H9 (cell line): ENCODE measurements around the gene BMP5. TPM values are rescaled to one million over a fixed set of nuclear protein-coding genes. Genes with fewer than 3 reads are reported as not detected.

ENCODE experiments used
- DNase-seq: peaks from one replicate; pipeline ENCODE4 v3.0.0-alpha.2; 2017
- H2AFZ ChIP-seq: one replicate; pipeline ENCODE4 v1.6.1; 2013; ENCODE audit warnings: mild to moderate bottlenecking, low read length, control low read depth, moderate library complexity
- H2AK5ac ChIP-seq: 2 replicates; pipeline ENCODE4 v1.6.1; 2013; ENCODE audit warnings: low read length, control low read depth, mixed read lengths; ENCODE audit not compliant: insufficient read length
- H2BK120ac ChIP-seq: one replicate; pipeline ENCODE4 v1.6.1; 2013; ENCODE audit warnings: low read depth, mild to moderate bottlenecking, low read length, control low read depth, inconsistent platforms; ENCODE audit not compliant: poor library complexity, severe bottlenecking
- H2BK12ac ChIP-seq: 2 replicates; pipeline ENCODE4 v1.6.1; 2013; ENCODE audit warnings: low read length, control low read depth, mixed read lengths, low read depth; ENCODE audit not compliant: insufficient read length
- H2BK15ac ChIP-seq: 2 replicates; pipeline ENCODE4 v1.6.1; 2013; ENCODE audit warnings: low read depth, low read length, control low read depth
- H2BK20ac ChIP-seq: one replicate; pipeline ENCODE4 v1.6.1; 2013; ENCODE audit warnings: low read depth, mild to moderate bottlenecking, low read length, control low read depth, inconsistent platforms; ENCODE audit not compliant: poor library complexity, severe bottlenecking
- H2BK5ac ChIP-seq: 2 replicates; pipeline ENCODE4 v1.6.1; 2013; ENCODE audit warnings: low read length, control low read depth, mixed read lengths; ENCODE audit not compliant: insufficient read length
- H3K14ac ChIP-seq: 2 replicates; pipeline ENCODE4 v1.6.1; 2013; ENCODE audit warnings: low read length, control low read depth; ENCODE audit not compliant: insufficient read depth
- H3K18ac ChIP-seq: 2 replicates; pipeline ENCODE4 v1.6.1; 2013; ENCODE audit warnings: low read depth, mild to moderate bottlenecking, mixed read lengths, low read length, control low read depth; ENCODE audit not compliant: insufficient read length
- H3K23ac ChIP-seq: 2 replicates; pipeline ENCODE4 v1.6.1; 2013; ENCODE audit warnings: low read length, control low read depth, mixed read lengths, low read depth; ENCODE audit not compliant: insufficient read length
- H3K23me2 ChIP-seq: 2 replicates; pipeline ENCODE4 v1.6.1; 2013; ENCODE audit warnings: low read depth, mild to moderate bottlenecking, mixed read lengths, low read length, control low read depth; ENCODE audit not compliant: insufficient read length, poor library complexity, severe bottlenecking
- H3K27ac ChIP-seq: 2 replicates; pipeline ENCODE4 v1.5.1; 2013; ENCODE audit warnings: low read length, control low read depth, mixed read lengths, low read depth; ENCODE audit not compliant: insufficient read length
- H3K27me3 ChIP-seq: 2 replicates; pipeline ENCODE4 v1.6.1; 2013; ENCODE audit warnings: low read length, control low read depth, inconsistent platforms; ENCODE audit not compliant: insufficient read depth
- H3K4ac ChIP-seq: 2 replicates; pipeline ENCODE4 v1.6.1; 2013; ENCODE audit warnings: low read depth, mild to moderate bottlenecking, control low read depth, inconsistent platforms, low read length, moderate library complexity
- H3K4me1 ChIP-seq: 2 replicates; pipeline ENCODE4 v1.6.1; 2013; ENCODE audit warnings: low read length, control low read depth, inconsistent platforms; ENCODE audit not compliant: insufficient read depth
- H3K4me2 ChIP-seq: 2 replicates; pipeline ENCODE4 v1.6.1; 2013; ENCODE audit warnings: low read length, control low read depth, mixed read lengths; ENCODE audit not compliant: insufficient read length, insufficient read depth
- H3K56ac ChIP-seq: 2 replicates; pipeline ENCODE4 v1.6.1; 2013; ENCODE audit warnings: low read depth, mild to moderate bottlenecking, mixed read lengths, low read length, control low read depth; ENCODE audit not compliant: insufficient read length
- H3K79me1 ChIP-seq: 2 replicates; pipeline ENCODE4 v1.6.1; 2013; ENCODE audit warnings: low read depth, mild to moderate bottlenecking, moderate library complexity, low read length, control low read depth, inconsistent platforms; ENCODE audit not compliant: insufficient read depth, poor library complexity, severe bottlenecking
- H3K79me2 ChIP-seq: 2 replicates; pipeline ENCODE4 v1.6.1; 2013; ENCODE audit warnings: low read length, control low read depth, inconsistent platforms; ENCODE audit not compliant: insufficient read depth
- H3K9ac ChIP-seq: 2 replicates; pipeline ENCODE4 v1.6.1; 2013; ENCODE audit warnings: low read length, control low read depth, mixed read lengths; ENCODE audit not compliant: insufficient read length; ENCODE audit errors: extremely low read depth
- H3K9me3 ChIP-seq: one replicate; pipeline ENCODE4 v1.6.1; 2013; ENCODE audit warnings: low read depth, low read length, inconsistent platforms; ENCODE audit not compliant: control insufficient read depth
- H3T11ph ChIP-seq: one replicate; pipeline ENCODE4 v1.6.1; 2013; ENCODE audit warnings: mild to moderate bottlenecking, low read length, control low read depth, inconsistent platforms
- H4K20me1 ChIP-seq: one replicate; pipeline ENCODE4 v1.6.1; 2013; ENCODE audit not compliant: control insufficient read depth, insufficient read length, insufficient read depth
- H4K5ac ChIP-seq: 2 replicates; pipeline ENCODE4 v1.6.1; 2013; ENCODE audit warnings: low read depth, mild to moderate bottlenecking, mixed read lengths, low read length, control low read depth; ENCODE audit not compliant: insufficient read length
- H4K8ac ChIP-seq: replicated peaks from 2 replicates; pipeline ENCODE4 v1.6.1; 2013; ENCODE audit warnings: low read length, control low read depth, mixed read lengths, low read depth; ENCODE audit not compliant: insufficient read length
- H4K91ac ChIP-seq: 2 replicates; pipeline ENCODE4 v1.6.1; 2013; ENCODE audit warnings: low read depth, mild to moderate bottlenecking, moderate library complexity, mixed read lengths, low read length, control low read depth; ENCODE audit not compliant: insufficient read length
- H3K27ac Mint-ChIP-seq, 3 experiments: 2 replicates in 2 of 3; 3 replicates in 1 of 3; pipeline ENCODE4 v1.8.0; 2020 to 2021; ENCODE audit warnings: mixed read lengths in 3 of 3, mild to moderate bottlenecking in 1 of 3, moderate library complexity in 1 of 3
- H3K27me3 Mint-ChIP-seq: 2 replicates; pipeline ENCODE4 v1.8.0; 2021; ENCODE audit warnings: low read depth, mild to moderate bottlenecking, moderate library complexity, mixed read lengths
- H3K36me3 Mint-ChIP-seq, 3 experiments: 2 replicates in 2 of 3; 3 replicates in 1 of 3; pipeline ENCODE4 v1.8.0; 2020 to 2021; ENCODE audit warnings: low read depth in 3 of 3, mixed read lengths in 3 of 3; ENCODE audit not compliant: insufficient read depth in 1 of 3
- H3K4me1 Mint-ChIP-seq, 2 experiments: 2 replicates each; pipeline ENCODE4 v1.8.0; 2020; ENCODE audit warnings: mixed read lengths in 2 of 2
- H3K4me3 Mint-ChIP-seq, 2 experiments: 2 replicates in 1 of 2; 3 replicates in 1 of 2; pipeline ENCODE4 v1.8.0; 2020 to 2021; ENCODE audit warnings: mild to moderate bottlenecking in 2 of 2, mixed read lengths in 2 of 2, moderate library complexity in 1 of 2
- H3K9me3 Mint-ChIP-seq, 2 experiments: 2 replicates in 1 of 2; 3 replicates in 1 of 2; pipeline ENCODE4 v1.8.0; 2020; ENCODE audit warnings: mild to moderate bottlenecking in 2 of 2, mixed read lengths in 2 of 2, moderate library complexity in 1 of 2
- WGBS: extraction: QIAGEN DNeasy Blood & Tissue Kit; methylation state at CpG from one replicate; pipeline ENCODE4 v1.1.7; 2013; ENCODE audit warnings: missing lambda C conversion rate, low lambda C conversion rate, mixed read lengths; ENCODE audit not compliant: insufficient read length; ENCODE audit errors: extremely low coverage; 5-methylcytosine and 5-hydroxymethylcytosine counted together
- total RNA-seq: library from RNA; stranded (reverse); gene quantifications from 2 replicates; pipeline ENCODE4 v1.2.1, GENCODE V29; 2021
- TF ChIP-seq, protein P1 (sequence below): fragments of 200-600 bp; sonication (generic); conservative IDR thresholded peaks from 3 replicates; pipeline ENCODE4 v1.8.0; 2021; ENCODE audit warnings: antibody characterized with exemption, mild to moderate bottlenecking

The BMP5 gene
- total RNA-seq, 1 experiment from 2014 or later: not detected

DNA sequence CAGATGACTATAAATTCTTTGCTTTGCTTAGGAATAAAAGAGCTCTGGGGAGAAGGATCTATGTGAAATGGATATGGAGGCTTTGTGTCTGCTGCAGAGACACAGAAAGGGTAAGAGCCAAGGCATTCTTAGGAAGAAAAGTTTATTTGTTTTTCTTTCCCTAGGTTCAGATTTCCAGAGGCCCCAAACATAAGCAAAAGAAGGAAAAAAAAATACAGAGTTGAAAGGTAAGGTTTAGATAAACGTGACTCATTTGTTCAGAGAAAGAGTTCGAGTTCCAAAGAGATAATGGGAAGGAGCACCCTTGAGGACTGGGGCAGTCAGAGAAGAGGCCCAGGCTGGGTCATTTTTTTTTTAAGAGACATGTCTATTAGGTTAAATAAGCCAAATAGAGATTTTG is 27.4 kb upstream of the BMP5 start:
- Mint-ChIP-seq H3K4me1 (peaks cover 4 to 5% of the 10 kb centered on the region in 2 experiments), H3K27me3 (no peaks in the 10 kb centered on the region), H3K27ac (peak overlapping the region in 2 of 3 experiments; percentile 63 to 86; a peak in 3 of 7 replicates), H3K36me3 (peaks cover 0 to 1% (median under 1%) of the 10 kb centered on the region in 3 experiments; a peak in 2 of 7 replicates), H3K4me3 (no peak overlapping the region), H3K9me3 (peaks cover under 1 to 2% of the 10 kb centered on the region in 2 experiments; a peak in 2 of 5 replicates)
- no peak overlapping the region for H2BK15ac ChIP-seq
- H4K5ac ChIP-seq: no peak overlapping the region
- no peak overlapping the region for H2BK120ac ChIP-seq
- H4K20me1 ChIP-seq: no peaks in the 10 kb centered on the region
- no peak overlapping the region for H3K18ac ChIP-seq
- H3K27me3 ChIP-seq: no peaks in the 10 kb centered on the region
- no peak overlapping the region for H3K27ac ChIP-seq
- no peaks in the 10 kb centered on the region for H3K23me2 ChIP-seq
- H3K9ac ChIP-seq: no peak overlapping the region
- H3K14ac ChIP-seq: no peak overlapping the region
- no peaks in the 10 kb centered on the region for H3K79me2 ChIP-seq
- H2BK20ac ChIP-seq: no peak overlapping the region
- H4K8ac ChIP-seq: no peak overlapping the region
- no peak for DNase-seq
- H3K9me3 ChIP-seq: no peaks in the 10 kb centered on the region
- H4K91ac ChIP-seq: no peak overlapping the region
- H3K4ac ChIP-seq: no peak overlapping the region
- no peak overlapping the region for H3K4me2 ChIP-seq
- H2BK5ac ChIP-seq: no peak overlapping the region
- H3K4me1 ChIP-seq: no peaks in the 10 kb centered on the region
- H3K23ac ChIP-seq: no peak overlapping the region
- no peak overlapping the region for H2BK12ac ChIP-seq
- H3T11ph ChIP-seq: no peak overlapping the region
- H2AK5ac ChIP-seq: no peak overlapping the region
- WGBS: no CpG with 5 or more reads among the region's 2 CpGs
- H3K79me1 ChIP-seq: no peaks in the 10 kb centered on the region
- TF ChIP-seq, protein P1, sequence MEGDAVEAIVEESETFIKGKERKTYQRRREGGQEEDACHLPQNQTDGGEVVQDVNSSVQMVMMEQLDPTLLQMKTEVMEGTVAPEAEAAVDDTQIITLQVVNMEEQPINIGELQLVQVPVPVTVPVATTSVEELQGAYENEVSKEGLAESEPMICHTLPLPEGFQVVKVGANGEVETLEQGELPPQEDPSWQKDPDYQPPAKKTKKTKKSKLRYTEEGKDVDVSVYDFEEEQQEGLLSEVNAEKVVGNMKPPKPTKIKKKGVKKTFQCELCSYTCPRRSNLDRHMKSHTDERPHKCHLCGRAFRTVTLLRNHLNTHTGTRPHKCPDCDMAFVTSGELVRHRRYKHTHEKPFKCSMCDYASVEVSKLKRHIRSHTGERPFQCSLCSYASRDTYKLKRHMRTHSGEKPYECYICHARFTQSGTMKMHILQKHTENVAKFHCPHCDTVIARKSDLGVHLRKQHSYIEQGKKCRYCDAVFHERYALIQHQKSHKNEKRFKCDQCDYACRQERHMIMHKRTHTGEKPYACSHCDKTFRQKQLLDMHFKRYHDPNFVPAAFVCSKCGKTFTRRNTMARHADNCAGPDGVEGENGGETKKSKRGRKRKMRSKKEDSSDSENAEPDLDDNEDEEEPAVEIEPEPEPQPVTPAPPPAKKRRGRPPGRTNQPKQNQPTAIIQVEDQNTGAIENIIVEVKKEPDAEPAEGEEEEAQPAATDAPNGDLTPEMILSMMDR: no peak
- H3K56ac ChIP-seq: no peak overlapping the region
- no peak overlapping the region for H2AFZ ChIP-seq
